GM18861 (cell line): ENCODE data around the gene RBM39.
"Not testable (repeated sequence)": the region's sequence is repeated elsewhere in the genome, so short reads cannot be mapped to it uniquely, and the experiment has no call there.

Experiments
- ATAC-seq: cut with Tn5 transposase; IDR thresholded peaks from one replicate; pipeline ENCODE4 v1.9.1; 2021; ENCODE audit not compliant: unreplicated experiment

RBM39 gene

DNA sequence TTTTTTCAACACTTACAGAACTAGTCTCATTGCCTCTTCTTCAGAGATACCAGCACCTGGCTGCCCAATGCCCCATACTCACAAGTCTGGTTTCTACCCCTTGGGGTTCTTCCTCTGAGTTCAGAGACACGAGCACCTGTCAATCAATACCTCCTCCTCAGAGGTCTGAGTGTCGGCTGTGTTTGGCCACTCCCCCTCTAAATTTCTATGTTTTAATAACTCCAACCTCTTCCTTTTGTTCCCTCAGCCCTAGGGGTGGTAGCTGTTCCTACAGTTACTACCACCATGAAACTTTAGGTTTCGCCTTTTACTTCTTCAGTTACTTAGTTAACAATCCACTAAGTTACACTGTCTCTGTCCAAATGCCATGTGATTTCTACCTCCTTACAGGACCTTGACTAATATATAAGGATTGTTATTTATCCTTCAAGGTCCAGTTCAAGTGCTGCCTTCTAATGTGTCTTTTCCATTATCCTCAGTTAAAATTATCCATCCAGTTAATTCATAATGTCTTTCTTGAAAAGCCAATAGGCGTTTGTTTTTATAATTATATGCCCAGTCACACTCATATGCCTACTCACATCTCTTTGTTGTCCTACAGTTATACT is 15.1 kb upstream of the RBM39 start:
- ATAC-seq, result no peak

DNA sequence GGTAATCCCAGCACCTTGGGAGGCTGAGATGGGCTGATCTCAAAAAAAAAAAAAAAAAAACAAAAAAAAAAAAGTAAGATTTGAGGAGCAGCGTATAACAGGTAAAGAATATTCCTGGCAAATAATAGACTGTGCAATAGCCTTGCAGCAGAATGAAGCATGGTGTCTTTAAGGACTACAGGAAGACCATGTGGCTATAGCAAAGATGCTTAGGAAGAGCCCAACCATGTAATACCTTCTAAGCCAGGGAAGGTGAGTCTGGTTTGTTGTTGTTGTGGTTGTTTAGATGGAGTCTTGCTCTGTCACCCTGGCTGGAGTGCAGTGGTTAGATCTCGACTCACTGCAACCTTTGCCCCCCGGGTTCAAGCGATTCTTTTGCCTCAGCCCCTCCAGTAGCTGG is 14.3 kb upstream of the RBM39 start:
- ATAC-seq, result no peak

DNA sequence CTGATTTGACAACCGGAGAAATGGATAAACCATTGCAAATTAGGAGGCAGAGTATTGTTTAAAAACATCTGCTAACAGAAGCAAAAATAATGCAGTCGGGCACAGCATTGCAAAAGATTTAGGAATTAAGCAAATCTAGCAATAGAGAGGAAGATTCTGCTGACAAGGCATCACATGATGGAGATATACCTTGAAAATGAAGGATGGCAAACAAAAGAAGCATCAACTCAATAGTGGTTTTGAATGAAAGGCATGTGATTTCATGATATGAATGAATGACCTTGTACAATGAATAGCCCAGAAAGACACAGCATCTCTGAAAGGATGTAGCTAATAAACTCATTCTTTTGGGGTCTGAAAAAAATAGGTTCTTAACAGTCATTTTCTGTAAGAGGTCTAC is 8.6 kb upstream of the RBM39 start:
- no peak for ATAC-seq

DNA sequence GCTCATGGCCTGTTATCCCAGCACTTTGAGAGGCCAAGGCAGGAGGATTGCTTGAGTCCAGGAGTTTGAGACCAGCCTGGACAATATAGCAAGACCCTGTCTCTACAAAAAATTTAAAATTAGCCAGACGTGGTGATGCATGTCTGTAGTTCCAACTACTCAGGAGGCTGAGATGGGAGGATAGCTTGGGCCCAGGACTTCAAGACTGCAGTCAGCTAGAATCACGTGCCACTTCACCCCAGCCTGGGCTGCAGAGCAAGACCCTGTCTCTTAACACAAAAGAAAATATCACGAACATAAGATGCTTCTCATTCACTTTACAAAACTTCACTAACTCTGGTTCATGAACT is 2.4 kb upstream of the RBM39 start:
- ATAC-seq, result not testable (repeated sequence)

DNA sequence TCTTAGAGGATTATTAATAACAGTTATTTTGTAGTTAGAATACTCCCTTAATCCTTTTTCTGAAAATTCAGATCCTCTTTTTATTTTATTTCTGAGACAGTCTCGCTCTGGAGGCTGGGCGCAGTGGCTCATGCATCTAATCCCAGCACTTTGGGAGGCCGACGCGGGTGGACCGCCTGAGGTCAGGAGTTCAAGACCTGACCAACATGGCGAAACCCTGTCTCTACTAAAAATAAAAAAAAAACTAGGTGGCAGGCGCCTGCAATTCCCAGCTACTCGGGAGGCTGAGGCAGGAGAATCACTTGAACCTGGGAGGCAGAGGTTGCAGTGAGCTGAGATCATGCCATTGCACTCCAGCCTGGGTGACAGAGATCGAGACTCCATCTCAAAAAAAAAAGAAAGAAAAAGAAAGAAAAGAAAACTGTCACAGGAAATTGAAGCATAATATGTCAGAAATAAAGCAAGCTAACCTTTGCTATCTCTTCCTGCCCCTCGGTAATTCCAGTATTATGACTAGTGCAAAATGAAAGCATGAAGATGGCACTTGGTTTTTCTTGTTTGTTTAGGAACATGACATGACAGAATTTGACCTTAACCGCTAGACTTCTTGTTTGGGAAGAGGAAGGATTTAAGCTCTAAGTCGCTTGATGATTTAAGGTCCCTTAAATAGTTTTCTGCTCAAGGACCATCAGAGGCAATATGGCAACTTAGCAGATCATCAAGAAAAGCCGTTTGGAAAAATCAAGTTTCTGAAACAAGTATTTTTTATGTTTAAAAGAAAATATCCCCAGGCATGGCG is 1.8 kb upstream of the RBM39 start:
- no peak for ATAC-seq

DNA sequence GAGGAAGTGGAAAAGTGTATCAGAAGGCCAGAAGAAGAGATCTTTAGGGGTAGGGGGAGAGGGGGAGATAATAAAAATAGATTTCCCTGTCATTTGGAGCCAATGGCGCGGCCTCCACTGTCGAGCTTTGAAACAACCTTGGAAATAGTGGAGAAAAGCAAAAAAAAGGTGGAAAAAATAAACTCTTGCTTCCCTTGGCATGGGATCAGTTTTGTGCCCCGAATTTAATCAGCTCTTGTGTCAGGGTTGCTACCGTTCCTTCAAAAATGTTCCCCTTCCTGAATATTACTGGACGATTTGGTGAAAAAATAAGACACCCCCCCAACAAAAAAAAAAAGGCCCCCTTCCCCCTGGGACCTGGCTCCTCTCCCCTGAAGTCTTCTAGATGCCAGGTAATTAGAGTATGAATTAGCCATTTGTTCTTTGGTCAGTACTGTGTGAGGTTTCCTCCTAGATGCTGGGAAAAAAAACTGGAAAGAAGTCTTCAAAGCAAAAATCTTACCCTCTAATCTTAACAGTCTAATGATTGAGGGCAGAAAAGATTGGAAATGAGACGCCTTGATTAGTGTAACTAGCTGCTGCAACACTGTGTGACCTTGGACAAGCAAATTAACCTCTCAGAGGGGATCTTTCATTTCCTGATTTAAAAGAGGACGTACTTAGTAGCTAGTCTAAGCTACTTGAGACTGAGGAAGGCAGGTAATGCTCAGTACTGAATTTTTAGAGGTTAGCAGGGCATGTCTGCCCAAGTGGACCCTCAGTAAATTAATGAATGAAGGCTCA is 872 bp upstream of the RBM39 start:
- peak; percentile 33 for ATAC-seq

DNA sequence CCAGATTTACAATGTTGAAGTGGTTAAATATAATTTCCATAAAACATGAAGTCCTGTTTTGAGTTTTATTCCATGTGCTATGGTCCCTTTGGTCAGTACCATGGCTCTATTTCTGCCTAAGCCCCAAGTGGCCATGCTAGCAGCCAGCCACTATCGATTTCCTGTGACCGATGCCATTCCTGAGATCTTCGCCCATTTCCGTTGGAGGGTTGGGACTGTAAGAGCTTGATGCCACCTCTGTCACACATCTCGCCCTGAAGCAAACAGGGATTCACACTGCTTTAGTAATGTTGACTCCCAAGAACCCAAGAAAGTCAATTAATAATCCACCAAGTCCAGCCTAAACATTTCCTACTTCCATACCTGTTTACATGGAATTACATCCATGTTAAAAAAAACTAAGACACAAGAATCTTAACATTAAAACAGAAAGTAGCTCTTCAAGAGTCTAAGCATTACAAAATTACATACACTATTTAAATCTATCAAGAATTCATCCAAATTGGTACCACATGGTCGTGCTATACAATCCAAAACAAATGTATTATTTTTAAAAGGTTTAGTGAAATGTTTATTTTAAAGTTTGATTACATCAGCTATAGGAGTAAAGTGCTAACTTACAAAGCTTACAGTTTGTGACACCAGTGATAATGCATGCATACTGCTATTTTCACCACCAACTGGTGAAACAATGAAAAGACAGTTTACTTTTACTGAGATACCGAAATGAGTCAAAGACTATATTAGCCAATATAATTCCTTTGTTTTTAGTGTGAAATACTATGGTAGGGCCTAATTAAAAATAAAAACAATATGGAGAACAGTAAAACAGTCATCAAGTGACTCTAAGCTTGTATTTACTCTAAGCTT is 2.5 kb downstream of the RBM39 start:
- no peak for ATAC-seq

DNA sequence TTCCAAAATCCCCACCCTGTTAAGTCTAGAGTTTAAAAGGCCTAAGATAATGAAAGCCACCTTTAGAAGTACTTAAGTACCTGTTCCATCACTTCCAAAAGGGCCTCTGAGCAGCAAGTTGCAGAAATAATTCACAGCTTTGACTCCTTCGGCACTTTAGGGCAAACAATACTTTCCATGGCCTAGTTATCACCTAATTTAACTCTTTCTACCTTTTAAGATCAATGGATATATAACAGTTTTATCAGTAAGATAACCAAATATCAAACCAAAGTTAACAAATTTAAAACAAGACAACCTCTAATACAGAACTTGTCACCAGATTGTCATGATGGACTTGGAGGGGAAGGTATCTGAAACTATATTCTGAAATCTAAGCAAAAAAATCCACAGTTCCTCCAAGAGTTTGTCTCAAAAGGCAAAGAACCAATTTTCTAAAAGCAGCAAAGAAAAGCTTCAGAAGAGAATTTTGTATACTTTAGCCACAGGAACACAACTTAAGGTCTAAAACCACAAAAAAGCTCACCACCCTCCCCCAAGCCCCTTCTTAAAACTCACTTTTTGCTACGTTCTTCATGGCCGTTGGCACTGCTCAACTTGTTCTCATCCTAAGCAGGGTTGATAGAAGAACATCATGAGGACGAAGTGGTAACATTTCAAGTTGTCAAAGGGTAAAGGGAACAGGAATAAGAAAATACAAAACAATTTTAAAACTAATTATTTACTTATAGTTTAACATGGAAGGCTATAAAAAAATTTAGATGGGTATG is 3.5 kb downstream of the RBM39 start:
- ATAC-seq, result no peak

DNA sequence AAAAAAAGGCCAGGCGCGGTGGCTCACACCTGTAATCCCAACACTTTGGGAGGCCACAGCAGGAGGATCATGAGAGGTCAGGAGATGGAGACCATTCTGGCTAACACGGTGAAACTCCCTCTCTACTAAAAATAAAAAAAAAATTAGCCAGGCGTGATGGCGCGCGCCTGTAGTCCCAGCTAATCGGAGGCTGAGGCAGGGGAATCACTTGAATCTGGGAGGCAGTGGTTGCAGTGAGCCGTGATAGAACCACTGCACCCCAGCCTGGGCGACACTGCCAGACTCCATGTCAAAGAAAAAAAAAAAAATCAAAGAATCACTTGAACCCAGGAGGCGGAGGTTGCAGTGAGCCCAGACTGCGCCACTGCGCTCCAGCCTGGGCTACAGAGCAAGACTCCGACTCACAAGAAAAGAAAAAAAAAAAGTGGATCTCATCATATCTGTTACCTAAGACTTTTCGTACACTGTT is 4.2 kb downstream of the RBM39 start:
- ATAC-seq, result no peak

DNA sequence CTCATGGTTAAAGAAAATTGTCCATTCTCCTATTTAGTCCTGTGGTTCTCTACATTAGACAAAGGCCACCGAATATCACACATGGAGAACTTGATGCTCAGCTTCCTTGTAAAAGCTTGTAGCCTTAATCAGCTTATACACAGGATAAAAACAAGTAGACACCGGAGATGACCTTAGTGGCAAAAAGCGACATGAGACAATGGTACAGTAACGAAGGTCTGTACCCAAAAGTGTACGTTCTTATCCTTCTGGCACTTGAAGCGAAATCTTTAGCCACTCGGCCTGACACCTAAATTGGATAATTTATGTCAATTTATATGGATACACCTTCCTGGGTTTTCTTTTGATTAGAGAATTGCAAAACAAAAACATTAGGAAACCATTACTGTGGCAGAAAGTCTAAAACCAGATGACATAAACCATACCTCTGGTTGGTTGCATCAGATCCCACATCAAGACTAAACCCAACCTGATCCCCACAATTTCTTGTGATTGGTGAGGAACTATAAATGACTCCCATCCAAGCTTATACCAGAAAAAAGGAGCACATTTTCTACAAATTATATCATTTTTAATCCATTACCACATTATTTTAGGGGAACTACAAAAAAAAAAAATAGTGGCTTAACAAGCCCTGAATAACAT is 6.1 kb downstream of the RBM39 start:
- ATAC-seq, result no peak

DNA sequence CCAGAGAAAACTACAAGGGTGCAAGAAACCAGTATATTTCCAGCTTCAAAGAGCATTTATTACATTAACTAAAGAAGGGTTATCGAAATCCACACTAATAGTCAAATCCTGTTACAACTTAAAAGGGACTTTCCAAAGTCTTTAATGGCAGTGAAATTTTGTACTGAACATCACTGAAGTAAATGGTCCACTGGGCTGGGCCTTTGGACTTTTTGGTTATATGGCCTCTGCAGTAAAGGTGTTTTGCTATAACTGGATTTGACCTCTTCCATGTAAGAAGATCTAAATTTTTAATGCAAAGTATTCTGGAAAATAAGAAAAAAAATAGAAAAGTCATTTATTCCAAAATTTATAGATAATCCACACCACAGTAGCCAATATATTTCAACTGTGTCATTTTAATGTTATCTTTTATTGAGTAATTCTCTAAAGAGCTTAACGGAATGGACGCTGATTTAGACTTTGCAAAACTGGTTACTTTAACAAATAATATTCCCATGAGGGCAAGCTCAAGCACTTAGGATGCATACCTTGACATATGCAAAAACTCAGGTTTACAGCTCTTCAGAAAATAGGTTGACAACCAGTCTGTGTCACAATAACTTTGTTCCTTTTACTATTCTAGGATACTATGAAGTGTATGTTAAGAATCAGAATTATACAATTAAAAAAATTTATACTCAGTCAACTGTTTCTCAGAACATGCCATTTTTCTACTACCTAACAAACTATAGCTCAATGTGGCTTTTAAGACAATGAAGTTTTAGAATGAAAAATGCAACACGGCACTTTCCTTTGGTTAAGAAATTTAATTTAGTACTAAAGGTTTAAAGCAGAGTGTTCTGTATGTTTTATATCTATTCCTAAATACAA is 7.0 kb downstream of the RBM39 start:
- no peak for ATAC-seq

DNA sequence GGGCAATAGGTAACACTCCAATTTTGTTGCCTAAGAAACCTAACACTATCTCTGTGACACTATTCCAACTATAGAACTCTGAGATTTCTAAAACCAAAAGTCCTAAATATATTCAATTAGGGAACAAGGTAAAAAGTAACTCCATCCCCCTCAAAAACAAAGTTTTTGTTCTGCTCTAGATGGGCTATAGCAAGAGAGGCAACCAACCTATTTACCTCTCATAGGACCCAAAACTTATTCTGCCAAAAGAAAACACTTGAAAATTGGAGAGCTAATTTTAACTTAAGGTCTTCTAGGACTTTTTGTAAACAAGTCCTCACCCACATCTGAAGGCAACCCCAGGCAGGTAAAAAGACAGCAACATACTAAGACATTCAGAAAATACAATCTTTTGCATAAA is 7.7 kb downstream of the RBM39 start:
- no peak for ATAC-seq

DNA sequence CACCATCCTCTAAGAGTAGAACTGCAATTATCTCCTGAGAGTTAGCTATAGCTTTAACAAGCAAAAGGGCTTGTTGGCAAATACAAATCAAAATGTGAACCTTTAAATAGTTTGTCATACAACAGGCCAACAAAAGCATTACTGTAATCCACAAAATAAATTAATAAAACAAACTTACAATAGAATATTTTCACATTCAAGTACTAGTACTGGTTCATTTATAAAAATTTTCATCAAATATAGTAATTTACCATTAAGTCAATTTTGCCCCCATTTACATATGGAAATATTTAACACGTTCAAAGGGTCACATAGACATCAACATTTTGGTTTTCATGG is 9.4 kb downstream of the RBM39 start:
- ATAC-seq, result no peak

DNA sequence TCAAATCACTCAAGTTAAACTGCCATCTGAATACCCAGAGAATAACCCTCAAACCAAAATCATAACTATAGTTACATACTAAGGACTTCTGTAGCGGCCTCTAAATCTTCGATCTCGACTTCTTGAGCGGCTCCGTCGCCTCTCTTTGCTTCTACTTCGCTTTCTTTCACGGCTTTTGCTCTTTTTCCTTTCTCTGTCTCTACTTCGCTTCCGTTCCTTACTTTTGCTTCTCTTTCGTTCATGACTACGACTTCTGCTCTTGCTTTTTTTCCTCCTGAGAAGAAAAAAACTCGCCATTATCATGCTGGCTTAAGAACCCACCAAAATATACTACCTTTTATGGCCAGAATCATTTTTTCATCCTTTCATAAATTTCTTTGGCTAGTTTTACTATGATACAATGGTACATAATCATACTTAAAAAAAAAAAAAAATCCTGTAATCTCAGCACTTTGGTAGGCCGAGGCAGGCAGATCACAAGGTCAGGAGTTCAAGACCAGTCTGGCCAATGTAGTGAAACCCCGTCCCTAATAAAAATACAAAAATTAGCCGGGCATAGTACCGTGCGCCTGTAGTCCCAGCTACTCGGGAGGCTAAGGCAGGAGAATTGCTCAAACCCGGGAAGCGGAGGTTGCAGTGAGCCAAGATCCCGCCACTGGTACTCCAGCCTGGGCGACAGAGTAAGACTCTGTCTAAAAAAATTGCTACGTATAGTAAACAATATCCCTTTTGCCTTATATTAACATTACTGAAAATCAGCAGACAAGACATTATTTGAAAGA is 10.0 kb downstream of the RBM39 start:
- ATAC-seq, result no peak

DNA sequence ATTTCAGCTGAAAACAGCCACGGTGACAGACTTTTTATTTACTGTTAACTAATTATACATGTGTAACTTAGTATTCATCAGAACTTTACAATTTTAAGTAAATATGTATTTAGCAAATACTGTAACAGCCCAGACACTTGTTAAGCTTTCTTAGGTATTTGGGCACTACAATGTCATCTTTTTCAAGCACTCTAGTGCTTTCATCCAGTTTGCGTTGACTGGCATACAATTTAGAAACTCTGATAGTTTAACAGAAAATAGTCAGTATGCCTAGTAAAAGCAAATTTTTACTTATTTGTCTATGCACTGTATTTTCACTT is 10.6 kb downstream of the RBM39 start:
- ATAC-seq, result no peak

DNA sequence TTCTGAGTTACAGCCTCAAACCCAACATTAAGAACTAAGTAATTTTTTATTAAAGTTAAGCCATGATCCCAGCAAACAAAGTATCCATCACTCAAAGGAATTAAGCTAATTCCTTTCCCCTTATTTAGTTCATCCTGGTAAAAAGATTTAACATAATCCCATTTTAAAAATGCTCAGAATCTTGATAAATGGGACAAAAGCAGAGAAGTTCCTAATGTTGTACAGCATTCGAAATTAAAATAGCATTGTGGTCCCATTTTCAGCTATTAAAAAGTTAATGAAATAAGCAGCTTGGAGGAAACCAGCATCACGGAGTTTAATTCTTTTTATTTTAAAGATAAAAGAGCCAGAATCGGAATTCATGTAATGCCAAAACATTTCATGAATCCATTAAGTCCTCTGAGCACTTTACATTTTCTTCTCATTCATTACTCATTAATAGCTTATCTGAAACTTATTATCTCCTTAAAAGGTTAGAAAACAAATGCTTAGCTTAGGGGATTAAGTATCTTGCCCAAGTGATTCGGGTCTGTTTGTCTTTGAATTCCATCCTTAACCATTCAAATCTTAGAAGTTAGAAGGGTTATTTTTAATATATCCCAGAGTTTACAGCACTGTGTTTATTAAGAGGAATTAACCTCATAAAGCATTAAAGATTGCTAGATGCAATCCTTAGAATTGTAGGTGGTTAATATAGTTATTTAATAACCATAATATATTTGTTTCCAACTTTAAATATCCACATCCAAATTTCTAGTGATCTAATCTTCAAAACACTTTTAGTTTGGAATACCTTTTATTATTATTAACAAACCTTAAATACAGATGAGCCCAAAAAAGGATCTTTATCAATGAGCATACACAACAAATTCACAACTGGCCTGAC is 11.2 kb downstream of the RBM39 start:
- ATAC-seq, result no peak

DNA sequence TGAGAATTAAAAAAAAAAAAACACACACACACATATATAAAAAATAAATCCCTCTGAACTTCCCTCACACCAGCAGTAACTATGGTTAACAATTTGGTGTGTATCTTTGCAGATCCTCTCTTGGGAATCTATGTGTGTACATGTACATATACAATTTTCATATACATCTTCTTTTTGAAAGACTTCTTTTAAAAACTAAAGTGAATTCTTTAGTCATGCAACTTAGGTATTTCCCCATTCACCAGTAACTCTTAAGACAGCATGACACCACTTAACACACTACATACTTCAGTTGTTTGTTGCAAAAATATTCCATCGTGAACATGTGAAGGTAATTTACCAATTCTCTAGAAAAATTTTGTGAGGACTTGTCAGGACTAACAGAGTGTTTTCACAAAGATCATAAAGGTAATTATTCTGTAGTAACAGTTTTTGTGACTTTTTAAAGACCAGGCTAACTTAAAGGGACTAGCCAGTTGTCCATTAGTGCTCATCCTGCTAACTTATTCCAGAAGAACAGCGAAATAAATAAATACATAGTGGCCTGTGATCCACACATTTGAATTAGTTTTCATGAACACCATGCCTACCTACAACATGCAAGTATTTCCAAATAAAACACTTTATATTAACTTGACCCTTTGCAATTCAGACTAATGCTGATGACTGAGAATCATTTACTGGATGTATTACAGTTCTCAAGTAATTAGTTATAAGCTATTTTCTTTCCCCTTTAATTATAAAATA is 12.1 kb downstream of the RBM39 start:
- ATAC-seq, result no peak
